HEK293T (cell line): ENCODE results near the gene RHBDD1.
"Not testable (repeated sequence)": the region's sequence is repeated elsewhere in the genome, so short reads cannot be mapped to it uniquely, and the experiment has no call there.

ENCODE experiments used
- CTCF ChIA-PET: fragments of 350-600 bp; formaldehyde crosslinking; extraction: SDS; loops from one replicate; lab custom pipeline; 2021; ENCODE audit warnings: antibody characterized with exemption, inconsistent platforms; lab: Yijun Ruan, JAX
- POLR2A ChIA-PET: fragments of 350-600 bp; formaldehyde crosslinking; extraction: SDS; loops from one replicate; lab custom pipeline; 2020; ENCODE audit warnings: antibody characterized with exemption, inconsistent platforms; lab: Yijun Ruan, JAX
- DNase-seq: peaks from one replicate; pipeline ENCODE4 v3.0.0; 2012; ENCODE audit warnings: mixed read lengths; ENCODE audit errors: extremely low spot score
- ARNT ChIP-seq: fragments of 450-650 bp; IDR thresholded peaks from 2 replicates; pipeline ENCODE4 v1.6.1; 2017; ENCODE audit warnings: mild to moderate bottlenecking
- BHLHE40 ChIP-seq: fragments of 450-650 bp; IDR thresholded peaks from 2 replicates; pipeline ENCODE4 v1.6.1; 2016; ENCODE audit warnings: mild to moderate bottlenecking, moderate library complexity, borderline replicate concordance
- CTBP1 ChIP-seq: fragments of 450-650 bp; IDR thresholded peaks from 2 replicates; pipeline ENCODE4 v1.6.1; 2016; ENCODE audit warnings: borderline replicate concordance
- ELF4 ChIP-seq: fragments of 450-650 bp; IDR thresholded peaks from 2 replicates; pipeline ENCODE4 v1.6.1; 2017; ENCODE audit warnings: antibody characterized with exemption
- FOXA1 ChIP-seq: fragments of 450-650 bp; IDR thresholded peaks from 2 replicates; pipeline ENCODE4 v1.6.1; 2016; ENCODE audit warnings: mild to moderate bottlenecking
- FOXK2 ChIP-seq: fragments of 450-650 bp; IDR thresholded peaks from 2 replicates; pipeline ENCODE4 v1.6.1; 2016; ENCODE audit warnings: mild to moderate bottlenecking
- FOXM1 ChIP-seq: fragments of 450-650 bp; IDR thresholded peaks from 2 replicates; pipeline ENCODE4 v1.6.1; 2017; ENCODE audit warnings: mild to moderate bottlenecking, borderline replicate concordance
- HDGF ChIP-seq: fragments of 450-650 bp; IDR thresholded peaks from 2 replicates; pipeline ENCODE4 v1.6.1; 2017; ENCODE audit warnings: antibody characterized with exemption, borderline replicate concordance
- L3MBTL2 ChIP-seq: fragments of 450-650 bp; conservative IDR thresholded peaks from 2 replicates; pipeline ENCODE4 v1.6.1; 2016; ENCODE audit warnings: mild to moderate bottlenecking
- LEF1 ChIP-seq: fragments of 450-650 bp; IDR thresholded peaks from 2 replicates; pipeline ENCODE4 v1.6.1; 2017; ENCODE audit warnings: mild to moderate bottlenecking, borderline replicate concordance
- NFRKB ChIP-seq: fragments of 450-650 bp; IDR thresholded peaks from 2 replicates; pipeline ENCODE4 v1.6.1; 2016; ENCODE audit warnings: mild to moderate bottlenecking, moderate library complexity
- SP1 ChIP-seq: fragments of 450-650 bp; IDR thresholded peaks from 2 replicates; pipeline ENCODE4 v1.6.1; 2017
- SUZ12 ChIP-seq: fragments of 450-650 bp; IDR thresholded peaks from 2 replicates; pipeline ENCODE4 v1.6.1; 2016; ENCODE audit warnings: mild to moderate bottlenecking
- TARDBP ChIP-seq: fragments of 450-650 bp; IDR thresholded peaks from 2 replicates; pipeline ENCODE4 v1.6.1; 2016
- ZNF384 ChIP-seq: fragments of 450-650 bp; IDR thresholded peaks from 2 replicates; pipeline ENCODE4 v1.6.1; 2016
- TF ChIP-seq, protein P1 (sequence below): fragments of 450-650 bp; IDR thresholded peaks from 2 replicates; pipeline ENCODE4 v1.6.1; 2016

RHBDD1 gene

DNA sequence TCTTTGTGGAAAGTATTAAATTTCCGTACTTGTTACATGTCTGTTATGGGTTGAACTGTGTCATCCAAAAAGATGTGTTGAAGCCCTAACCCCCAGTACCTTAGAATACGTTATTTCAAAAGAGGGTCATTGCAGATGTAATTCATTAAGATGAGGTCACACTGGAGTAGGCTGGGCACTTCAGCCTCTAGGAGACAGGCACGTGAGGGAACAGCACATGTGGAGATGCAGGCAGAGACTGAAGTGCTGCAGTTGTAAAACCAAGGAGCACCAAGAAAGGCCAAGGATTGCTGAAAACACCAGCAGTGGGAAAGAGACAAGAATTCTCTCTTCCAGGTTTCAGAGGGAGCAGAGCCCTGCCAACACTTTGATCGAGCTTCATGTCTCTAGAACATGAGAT, 4.6 kb upstream of the RHBDD1 start:
- no peak for DNase-seq
- CTCF ChIA-PET = no interaction called here
- POLR2A ChIA-PET = no interaction called here
- TF ChIP-seq BHLHE40 = no peak
- no peak for TF ChIP-seq ZNF384
- TF ChIP-seq, protein P1, sequence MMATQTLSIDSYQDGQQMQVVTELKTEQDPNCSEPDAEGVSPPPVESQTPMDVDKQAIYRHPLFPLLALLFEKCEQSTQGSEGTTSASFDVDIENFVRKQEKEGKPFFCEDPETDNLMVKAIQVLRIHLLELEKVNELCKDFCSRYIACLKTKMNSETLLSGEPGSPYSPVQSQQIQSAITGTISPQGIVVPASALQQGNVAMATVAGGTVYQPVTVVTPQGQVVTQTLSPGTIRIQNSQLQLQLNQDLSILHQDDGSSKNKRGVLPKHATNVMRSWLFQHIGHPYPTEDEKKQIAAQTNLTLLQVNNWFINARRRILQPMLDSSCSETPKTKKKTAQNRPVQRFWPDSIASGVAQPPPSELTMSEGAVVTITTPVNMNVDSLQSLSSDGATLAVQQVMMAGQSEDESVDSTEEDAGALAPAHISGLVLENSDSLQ = no peak
- TF ChIP-seq NFRKB = no peak
- no peak for TF ChIP-seq TARDBP

DNA sequence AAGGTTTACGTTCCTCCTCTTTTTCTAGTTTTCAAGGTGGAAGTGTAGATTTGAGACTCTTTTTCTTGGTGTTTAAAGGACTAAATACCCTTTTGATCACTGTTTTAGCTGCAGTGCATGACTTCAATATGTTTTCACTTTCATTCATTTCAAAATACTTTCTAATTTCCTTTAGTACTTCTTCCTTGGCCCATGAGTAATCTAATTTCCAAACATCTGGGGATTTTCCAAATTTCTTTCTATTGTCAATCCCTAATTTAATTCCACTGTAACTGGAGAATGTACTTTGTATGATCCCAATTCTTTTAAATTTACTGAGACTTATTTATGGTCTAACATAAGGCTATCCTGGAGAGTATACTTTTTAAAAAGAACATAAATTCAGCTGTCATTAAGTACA, 3.8 kb upstream of the RHBDD1 start:
- TF ChIP-seq, protein P1 = no peak
- no peak for TF ChIP-seq BHLHE40
- TF ChIP-seq FOXA1 = no peak
- TF ChIP-seq TARDBP = no peak
- TF ChIP-seq L3MBTL2 = no peak
- TF ChIP-seq ELF4 = no peak
- ChIA-PET POLR2A (no interaction called here), CTCF (no interaction called here)
- DNase-seq = no peak

DNA sequence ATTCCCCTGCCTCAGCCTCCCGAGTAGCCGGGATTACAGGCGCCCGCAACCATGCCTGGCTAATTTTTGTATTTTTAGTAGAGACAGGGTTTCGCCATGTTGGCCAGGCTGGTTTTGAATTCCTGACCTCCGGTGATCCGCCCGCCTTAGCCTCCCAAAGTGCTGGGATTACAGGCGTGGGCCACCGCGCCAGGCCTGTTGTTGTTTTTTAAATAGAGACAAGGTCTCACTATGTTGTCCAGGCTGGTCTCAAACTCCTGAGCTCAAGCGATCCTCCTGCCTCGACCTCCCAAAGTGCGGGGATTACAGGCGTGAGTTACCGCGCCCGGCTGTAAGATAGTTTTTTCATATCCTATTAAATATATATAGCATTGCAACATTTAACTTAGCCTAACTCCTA, 974 bp upstream of the RHBDD1 start:
- POLR2A ChIA-PET = interaction anchor here (1.3 kb wide), 1 partner anchor 14 kb away, joined by 6 read pairs; no protein-coding TSS in a partner anchor
- DNase-seq, CTCF ChIA-PET: not testable (repeated sequence)

DNA sequence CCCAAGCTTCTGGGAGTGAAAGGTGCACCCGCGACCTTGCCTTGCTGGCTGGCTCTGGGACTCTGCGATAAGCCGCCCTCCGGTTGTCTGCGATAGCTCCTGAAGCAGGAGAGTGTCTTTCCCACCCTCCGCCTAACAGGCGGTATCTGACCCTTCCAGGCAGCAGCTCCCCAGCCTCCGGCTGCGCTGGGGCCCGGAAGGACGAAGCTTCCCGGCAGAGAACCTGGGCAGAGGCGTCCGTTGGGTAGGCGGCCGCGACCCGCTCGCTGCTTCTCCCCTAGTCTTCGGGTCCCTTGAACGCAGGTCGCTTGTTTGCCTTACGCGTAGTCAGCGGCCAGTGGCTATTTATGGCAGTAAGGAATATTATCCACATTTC, 446 bp upstream of the RHBDD1 start:
- peak; percentile 7 for DNase-seq
- POLR2A ChIA-PET = interaction anchor here (0.5 to 1.3 kb wide), 3 partner anchors 9 to 24 kb away, joined by 3 to 6 read pairs (median 3); no protein-coding TSS in a partner anchor
- CTCF ChIA-PET = no interaction called here
- no peak for TF ChIP-seq ZNF384
- TF ChIP-seq SP1 = no peak
- TF ChIP-seq LEF1 = no peak
- no peak for TF ChIP-seq SUZ12
- TF ChIP-seq, protein P1 = no peak
- TF ChIP-seq FOXK2 = no peak
- TF ChIP-seq ARNT = no peak
- TF ChIP-seq BHLHE40 = no peak
- no peak for TF ChIP-seq FOXA1
- no peak for TF ChIP-seq TARDBP
- TF ChIP-seq NFRKB = no peak
- TF ChIP-seq L3MBTL2 = no peak

DNA sequence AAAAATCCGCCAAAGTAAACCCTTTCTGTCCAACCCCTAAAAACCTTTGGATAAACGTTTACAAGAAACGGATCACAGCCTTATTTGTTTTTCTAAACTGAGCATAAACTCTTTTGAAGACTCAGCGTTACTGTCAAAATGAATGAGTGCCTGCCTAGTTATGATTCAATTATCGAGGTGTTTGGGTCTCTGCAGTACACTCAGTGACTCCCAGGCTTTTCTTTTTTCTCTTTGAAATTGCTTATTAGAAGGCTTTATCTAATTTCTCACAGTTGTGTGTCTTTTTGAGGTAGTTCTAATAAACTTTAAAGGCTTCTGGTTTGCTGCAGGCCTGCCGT, 663 bp downstream of the RHBDD1 start:
- POLR2A ChIA-PET = interaction anchor here (1.1 kb wide), 1 partner anchor 23 kb away, joined by 3 read pairs; no protein-coding TSS in a partner anchor
- CTCF ChIA-PET = no interaction called here
- TF ChIP-seq, protein P1 = peak; percentile 50
- TF ChIP-seq L3MBTL2 (no peak), ELF4 (no peak)
- no peak for DNase-seq

DNA sequence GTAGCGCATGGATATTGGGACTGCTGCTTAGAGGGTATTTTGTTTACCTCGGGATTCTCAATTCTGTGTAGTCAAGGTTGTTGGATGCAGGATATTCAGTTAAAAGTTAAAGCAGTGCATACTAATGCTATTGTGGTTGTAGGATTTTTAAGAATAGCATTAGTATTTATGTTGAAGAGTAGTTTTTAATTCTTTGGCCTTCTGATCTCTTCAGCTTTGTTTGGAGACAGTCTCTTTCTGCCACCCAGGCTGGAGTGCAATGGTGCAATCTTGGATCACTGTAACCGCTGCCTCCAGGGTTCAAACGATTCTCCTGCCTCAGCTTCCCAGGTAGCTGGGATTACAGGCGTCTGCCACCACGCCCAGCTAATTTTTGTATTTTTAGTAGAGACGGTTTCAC, 1.5 kb downstream of the RHBDD1 start:
- TF ChIP-seq BHLHE40 = no peak
- TF ChIP-seq ZNF384 = no peak
- POLR2A ChIA-PET = no interaction called here
- CTCF ChIA-PET = no interaction called here
- DNase-seq = no peak

DNA sequence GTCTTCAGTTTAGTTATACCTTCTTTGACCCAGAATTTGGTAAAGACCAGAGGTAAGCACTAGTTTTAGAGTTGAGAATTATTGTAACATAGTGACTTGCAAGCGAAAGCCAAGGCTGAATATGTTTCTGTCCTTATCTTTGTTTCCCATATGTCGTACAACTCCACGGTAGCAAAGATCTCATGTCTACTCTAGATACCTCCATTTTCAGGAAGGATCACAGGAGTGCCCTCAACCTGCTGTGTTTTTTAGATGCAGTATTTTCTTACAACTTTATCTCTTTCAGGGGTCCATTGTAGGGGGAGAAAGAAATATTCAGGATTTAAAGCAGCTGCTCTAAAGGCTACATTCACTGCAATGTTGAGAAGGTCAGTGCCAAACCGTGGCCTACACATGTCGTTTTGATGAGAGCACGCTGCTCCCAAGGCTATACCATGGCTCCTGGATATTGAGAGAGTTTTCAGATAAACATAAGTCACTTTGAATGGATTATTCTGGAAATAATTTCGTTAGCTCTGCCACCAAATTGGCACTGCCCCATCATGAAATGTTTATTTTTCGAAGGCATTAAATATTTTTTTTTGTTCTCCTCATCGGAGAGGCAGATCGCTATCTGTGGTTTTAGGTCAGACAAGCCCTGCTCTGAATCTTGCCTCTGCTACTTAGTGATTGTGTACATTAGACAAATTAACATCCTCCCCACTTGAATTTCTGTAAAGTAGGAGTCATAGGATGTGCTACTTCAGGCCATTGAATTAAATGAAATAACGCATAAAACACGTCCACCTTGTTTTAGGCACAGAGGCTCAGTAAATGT, 2.1 kb downstream of the RHBDD1 start:
- ChIA-PET POLR2A (no interaction called here), CTCF (no interaction called here)

More for the DNA sequence above, 2.1 kb downstream of the RHBDD1 start:
- TF ChIP-seq, protein P1 = no peak
- TF ChIP-seq ELF4 = no peak
- TF ChIP-seq ZNF384 = no peak
- TF ChIP-seq TARDBP = no peak
- TF ChIP-seq BHLHE40 = no peak
- no peak for TF ChIP-seq CTBP1
- no peak for TF ChIP-seq SP1
- no peak for TF ChIP-seq HDGF
- TF ChIP-seq FOXA1 = no peak
- no peak for TF ChIP-seq LEF1
- no peak for TF ChIP-seq FOXM1
- no peak for TF ChIP-seq L3MBTL2
- TF ChIP-seq SUZ12 = no peak
- no peak for TF ChIP-seq FOXK2
- no peak for TF ChIP-seq ARNT
- TF ChIP-seq NFRKB = no peak
- no peak for DNase-seq
